GM18505 (cell line): Measurements from ENCODE around the gene CDH16.
"Not testable (repeated sequence)": the region's sequence is repeated elsewhere in the genome, so short reads cannot be mapped to it uniquely, and the experiment has no call there.

Experiments
- ATAC-seq: cut with Tn5 transposase; IDR thresholded peaks from one replicate; pipeline ENCODE4 v1.9.1; 2021; ENCODE audit not compliant: unreplicated experiment
- POLR2A ChIP-seq: IDR thresholded peaks from 4 replicates; pipeline ENCODE4 v1.6.1; 2011; ENCODE audit warnings: borderline replicate concordance; ENCODE audit not compliant: insufficient read depth, insufficient read length; ENCODE audit errors: extremely low read depth

CDH16 gene

DNA sequence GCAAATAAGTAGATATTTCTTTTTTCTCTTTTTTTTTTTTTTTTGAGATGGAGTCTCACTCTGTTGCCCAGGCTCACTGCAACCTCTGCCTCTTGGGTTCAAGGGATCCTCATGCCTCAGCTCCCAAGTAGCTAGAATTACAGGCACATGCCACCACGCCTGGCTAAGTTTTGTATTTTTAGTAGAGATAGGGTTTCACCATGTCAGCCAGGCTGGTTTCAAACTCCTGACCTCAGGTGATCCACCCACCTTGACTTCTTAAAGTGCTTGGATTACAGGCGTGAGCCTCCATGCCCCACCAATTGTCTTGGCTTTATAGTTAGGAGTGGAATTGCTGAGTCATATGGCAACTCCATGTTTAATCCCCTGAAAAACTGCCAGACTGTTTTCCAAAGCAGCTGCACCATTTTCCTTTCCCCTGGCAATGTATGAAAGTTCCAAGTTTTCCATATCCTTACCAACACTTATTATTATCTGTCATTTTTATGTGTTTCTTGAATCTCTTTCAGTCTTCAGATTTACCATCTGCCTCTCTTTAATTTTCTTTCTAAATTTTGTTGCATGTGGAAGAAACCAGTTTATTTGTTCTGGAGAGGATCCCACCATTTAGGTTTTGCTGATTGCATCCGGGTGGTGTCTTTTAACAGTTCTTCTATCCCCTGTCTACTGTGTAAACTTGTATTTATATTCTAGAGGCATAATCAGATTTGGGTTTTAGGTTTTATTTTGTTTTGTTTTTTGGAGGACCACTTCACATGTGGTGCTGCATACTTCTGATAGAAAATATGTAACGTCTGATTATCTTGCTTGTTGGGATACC lies 32.5 kb upstream of the CDH16 start:
- no peak for TF ChIP-seq POLR2A
- no peak for ATAC-seq

DNA sequence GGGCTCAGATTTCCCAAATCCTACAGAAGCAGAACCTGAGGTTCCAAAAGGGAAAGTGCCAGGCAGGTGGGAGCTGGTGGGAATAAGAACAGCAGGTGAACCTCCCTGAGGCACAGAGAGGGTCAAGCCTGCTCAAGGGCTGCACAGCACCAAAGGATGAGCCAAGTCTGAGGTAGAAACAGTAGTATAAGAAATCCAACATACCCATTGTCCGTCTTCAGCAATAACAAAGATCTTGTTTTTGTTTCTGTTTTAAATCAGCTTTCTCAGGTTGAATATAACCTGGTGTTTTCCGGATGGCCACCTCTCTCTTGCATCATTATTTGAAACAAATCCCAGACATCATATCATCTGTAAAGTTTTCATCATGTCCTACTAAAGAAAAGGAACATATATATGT lies 31.8 kb upstream of the CDH16 start:
- ATAC-seq: no peak
- TF ChIP-seq POLR2A: no peak

DNA sequence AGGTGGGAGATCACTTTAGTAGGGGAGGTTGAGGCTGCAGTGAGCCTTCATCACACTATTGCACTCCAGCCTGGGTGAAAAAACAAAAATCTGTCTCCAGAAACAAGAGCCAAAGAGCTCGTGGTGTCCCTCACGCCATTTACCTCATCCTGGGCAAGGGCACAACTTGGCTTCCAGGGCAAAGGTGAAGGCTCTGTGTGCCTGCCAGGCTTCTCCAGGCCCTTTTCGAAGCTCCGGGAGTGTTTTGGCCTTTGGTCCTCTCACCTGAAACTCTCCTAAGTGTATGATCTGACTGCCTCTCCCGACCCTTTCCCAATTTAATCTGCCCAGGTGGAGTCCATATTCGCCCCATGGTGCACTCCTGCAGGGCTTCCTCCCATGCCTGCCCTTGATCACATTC lies 30.8 kb upstream of the CDH16 start:
- no peak for TF ChIP-seq POLR2A
- no peak for ATAC-seq

DNA sequence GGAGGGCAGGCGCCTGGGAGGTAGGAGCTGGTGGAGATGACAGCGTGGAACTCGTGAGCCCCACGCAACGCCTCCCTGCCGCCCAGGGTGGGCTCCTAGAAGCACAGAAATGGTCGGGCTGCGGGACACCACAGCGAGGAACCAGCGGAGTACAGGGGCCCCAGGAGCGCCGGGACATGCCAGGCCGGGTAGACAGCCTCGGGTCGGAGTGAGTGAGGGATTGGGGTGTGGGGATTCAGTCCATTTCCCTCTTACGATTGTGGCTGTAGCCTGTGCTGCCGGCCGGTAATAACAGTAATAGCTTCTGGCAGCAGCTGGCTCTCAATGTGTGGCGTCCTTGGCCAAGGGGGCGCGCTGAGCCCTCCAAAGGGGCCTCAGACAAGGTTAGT lies 30.1 kb upstream of the CDH16 start:
- no peak for ATAC-seq
- TF ChIP-seq POLR2A: no peak

DNA sequence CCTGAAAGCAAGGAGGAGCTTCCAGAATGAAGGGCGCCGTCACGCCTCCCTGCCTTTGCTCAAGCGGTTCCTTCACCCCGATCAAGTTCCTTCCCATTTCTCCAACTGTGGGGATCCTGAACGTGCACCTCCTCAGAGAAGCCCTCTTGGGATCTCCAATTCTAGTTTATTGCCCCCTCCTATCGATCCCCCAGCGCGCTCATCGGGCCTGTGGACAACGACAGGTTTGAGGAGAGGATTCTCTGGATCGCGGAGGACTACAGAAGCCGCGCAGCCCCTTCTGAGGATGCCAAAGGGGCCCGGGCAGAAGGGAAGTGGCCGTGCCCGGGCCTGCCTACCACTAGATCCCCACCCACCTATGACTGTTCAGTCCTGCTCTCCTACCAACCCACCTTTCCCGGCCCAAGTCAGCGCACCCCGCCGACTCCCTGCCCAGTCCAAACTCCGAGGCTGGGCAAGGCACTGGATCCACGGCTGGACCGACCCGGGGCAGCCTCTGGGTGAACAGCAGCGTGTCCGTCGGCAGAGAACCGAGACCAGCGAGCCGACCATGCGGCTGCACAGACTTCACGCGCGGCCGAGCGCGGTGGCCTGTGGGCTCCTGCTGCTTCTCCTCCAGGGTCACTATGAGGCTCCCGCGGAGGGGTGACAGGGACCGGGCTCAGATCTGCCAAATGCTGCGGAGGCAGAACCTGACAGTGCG lies 29.6 kb upstream of the CDH16 start:
- ATAC-seq: no peak
- no peak for TF ChIP-seq POLR2A

DNA sequence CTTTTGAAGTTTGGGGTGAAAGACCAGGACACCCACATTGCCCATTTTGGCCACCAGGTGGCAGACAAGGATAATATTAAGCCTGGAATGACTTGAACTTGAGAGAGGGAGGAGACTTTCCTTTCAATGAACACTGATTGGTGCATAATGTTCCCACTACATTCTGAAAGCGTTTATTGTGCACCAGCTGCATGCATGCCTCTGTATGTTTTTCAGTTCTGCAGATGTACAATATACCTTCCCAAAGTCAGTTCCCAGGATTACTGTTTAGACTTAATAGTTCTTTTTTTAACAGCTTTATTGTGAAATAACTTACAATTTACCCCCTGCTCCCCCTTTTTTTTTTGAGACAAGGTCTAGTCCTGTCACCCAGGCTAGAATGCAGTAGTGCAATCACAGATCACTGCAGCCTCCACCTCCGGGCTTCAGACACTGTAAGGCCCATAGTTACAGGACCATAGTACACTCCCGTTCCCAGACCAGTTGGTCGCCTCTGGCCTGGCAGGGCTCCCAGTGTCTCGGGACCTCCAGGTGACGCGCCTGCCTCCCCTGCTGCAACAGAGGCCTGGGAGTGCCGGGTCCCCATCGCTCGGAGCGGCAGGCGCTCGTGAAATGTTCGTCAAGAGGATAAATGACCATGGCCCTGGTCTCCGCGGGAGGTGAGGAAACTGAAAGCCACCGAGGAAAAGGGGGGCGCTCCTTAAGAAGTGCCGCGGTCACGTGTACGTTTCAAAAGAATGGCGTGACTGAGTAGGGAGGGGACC lies 28.8 kb upstream of the CDH16 start:
- peak; percentile 47 for ATAC-seq

DNA sequence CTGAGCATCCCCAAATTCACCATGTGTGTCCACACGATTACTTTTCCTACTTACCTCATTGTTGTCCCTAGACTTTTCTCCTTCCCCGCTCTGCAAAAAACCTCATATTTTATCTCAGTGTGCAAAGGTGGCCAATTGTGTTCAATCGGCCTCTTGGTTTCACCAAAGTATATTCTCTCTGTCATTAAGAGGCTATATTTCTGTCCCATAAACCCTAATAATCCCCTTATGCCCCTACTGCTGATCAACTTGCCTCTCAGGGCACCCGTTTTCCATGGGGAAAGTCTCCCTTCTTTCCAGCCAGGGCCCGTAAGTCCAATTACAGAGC lies 28.3 kb upstream of the CDH16 start:
- no peak for TF ChIP-seq POLR2A
- no peak for ATAC-seq

More for the DNA sequence above, 28.8 kb upstream of the CDH16 start:
- no peak for TF ChIP-seq POLR2A

DNA sequence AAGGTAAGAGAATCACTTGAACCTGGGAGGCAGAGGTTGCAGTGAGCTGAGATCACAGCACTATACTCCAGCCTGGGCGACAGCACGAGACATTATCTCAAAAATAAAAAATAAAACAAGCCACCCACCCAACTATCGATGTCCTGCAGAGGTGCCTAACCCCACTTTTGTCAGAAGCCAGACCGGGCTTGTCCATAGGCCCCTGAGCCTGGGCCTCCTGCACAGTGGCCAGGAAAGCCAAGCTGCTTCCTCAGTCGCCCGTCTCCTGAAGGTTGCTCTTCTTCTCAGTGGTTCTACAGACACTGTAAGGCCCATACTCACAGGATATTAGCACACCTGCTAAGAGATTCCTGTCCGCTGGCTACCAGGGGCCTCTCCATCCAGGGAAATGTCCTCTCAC lies 27.9 kb upstream of the CDH16 start:
- no peak for TF ChIP-seq POLR2A
- ATAC-seq: no peak

DNA sequence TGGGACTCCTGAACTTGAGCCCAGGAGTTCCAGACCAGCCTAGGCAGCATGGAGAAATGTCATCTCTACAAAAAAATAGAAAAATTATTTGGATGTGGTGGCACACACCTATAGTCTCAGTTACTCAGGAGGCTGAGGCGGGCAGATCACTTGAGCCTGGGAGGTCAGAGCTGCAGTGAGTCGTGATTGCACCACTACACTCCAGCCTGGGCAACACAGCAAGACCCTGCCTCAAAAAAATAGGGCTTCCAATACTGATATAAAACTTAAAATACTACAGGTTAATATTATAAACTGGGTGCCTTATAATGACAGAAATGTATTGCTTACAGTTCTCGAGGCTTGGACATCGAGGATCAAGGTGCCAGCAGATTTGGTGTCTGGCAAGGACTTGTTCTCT lies 27.3 kb upstream of the CDH16 start:
- no peak for ATAC-seq
- TF ChIP-seq POLR2A: no peak

DNA sequence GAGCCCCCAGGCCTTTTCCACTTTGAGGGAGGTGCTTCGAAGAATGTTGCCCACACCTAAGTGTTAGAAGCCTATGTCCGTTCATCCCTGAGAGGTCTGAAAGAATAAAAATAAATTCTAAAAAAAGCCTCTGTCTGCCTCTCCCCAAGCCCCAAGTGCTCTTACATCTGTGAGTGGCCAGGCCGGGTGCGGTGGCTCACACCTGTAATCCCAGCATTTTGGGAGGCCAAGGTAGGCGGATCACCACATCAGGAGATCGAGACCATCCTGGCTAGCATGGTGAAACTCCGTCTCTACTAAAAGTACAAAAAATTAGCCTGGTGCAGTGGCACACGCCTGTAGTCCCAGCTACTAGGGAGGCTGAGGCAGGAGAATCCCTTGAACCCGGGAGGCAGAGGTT lies 26.3 kb upstream of the CDH16 start:
- ATAC-seq: not testable (repeated sequence)

DNA sequence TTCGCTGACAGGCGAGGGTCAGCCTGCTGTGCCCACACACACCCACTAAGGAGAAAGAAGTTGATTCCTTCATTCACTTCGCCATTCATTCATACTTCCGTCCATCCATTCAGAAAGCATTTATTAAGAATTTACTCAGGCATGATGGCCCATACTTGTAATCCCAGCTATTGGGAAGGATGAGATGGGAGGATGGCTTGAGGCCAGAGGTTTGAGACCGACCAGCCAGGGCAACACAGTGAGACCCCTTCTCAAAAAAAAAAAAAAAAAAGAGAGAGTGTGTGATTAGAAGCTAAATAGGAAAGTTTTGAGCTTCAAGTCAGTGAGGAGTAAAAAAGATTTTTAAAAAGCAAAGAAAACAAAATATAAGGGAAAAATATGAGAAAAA lies 25.4 kb upstream of the CDH16 start:
- no peak for ATAC-seq
- no peak for TF ChIP-seq POLR2A

DNA sequence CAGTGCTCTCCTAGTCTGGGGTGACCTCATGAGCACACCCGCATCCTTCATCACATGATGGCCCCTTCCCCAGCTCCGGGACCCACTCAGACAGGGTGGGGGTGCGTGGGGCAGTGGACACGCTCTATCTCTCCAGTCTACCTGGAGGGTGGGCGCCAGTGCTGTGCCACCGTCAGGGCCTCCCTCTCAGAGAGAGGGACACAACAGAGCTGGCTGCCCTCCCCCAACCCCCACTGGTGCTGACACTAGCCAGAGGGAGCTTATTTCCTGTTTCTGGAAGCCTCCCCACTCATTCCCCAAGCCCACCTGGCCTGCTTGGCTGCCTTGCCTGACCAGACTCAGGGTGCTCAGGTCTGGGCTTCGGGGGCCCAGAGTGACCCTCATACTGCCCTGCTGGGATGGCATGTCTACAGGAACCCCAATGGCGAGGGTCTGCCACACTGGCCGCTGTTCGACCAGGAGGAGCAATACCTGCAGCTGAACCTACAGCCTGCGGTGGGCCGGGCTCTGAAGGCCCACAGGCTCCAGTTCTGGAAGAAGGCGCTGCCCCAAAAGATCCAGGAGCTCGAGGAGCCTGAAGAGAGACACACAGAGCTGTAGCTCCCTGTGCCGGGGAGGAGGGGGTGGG lies 24.9 kb upstream of the CDH16 start:
- no peak for ATAC-seq
- TF ChIP-seq POLR2A: no peak

DNA sequence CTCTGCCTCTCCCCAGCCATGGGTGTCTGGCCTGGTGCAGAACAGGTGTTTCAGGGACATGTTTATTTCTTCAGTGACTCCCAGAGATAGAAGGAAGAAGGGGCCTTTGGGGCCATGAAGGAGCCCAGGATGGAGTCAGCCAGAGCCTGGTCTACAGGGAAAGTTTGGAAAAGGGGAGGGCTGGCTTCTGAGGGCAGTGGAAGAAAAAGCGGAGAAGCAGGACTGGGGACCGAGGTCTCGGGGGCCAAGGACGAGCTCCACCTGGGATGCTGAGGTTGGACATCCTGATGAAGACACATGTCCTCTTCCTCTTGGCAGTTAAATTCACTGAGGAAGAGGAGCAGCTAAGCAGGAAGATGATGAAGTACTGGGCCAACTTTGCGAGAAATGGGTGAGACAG lies 24.3 kb upstream of the CDH16 start:
- TF ChIP-seq POLR2A: no peak

More for the DNA sequence above, 24.3 kb upstream of the CDH16 start:
- ATAC-seq: no peak
